Measurements from ENCODE around the gene CNTNAP2. TPM values are rescaled to one million over a fixed set of nuclear protein-coding genes. Genes with fewer than 3 reads are reported as not detected.

The CNTNAP2 gene
- total and polyA plus RNA-seq, 7 experiments from 2014 or later: 0.02 to 0.48 (median 0.24) TPM; not detected in 2

DNA sequence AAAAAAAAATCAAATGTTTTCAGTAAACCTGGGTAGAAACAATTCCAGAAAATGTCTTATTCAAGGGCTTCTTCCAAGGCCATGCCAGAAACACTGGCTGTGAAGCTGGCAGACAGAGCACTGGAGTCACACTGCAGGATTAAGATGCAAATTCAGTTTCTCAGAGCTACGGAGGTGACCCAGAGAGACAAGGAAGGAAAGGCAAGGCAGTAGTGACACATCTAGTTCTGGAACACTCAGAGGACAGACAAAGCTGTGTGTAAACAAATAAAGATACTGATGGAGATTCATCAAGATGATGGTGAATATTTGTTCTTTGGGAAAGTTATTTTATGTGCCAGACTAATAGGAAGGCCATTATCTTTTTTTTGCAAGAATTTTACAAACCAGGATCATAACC lies 1865.7 kb downstream of the CNTNAP2 start:
- no peak for DNase-seq
- H3K27ac Mint-ChIP-seq: no peak overlapping the region
- no peaks in the 10 kb centered on the region for H3K4me1 ChIP-seq (ENCODE audit: control insufficient read depth in 2 of 2, insufficient read depth in 2 of 2, low read length in 2 of 2)
- ChIA-PET CTCF (no interaction called here), POLR2A (no interaction called here)
- no peak overlapping the region for H3K4me3 Mint-ChIP-seq
- H3K36me3 ChIP-seq (ENCODE audit: control insufficient read depth in 2 of 3, insufficient read depth in 3 of 3, low read length in 3 of 3): no peaks in the 10 kb centered on the region
- peaks cover 0 to 7% (median 0%) of the 10 kb centered on the region in 5 donors for H3K27me3 Mint-ChIP-seq
- H3K9me3 Mint-ChIP-seq: peaks cover 0 to 8% (median 0%) of the 10 kb centered on the region in 11 donors
- ATAC-seq: no peak
- H3K9me3 ChIP-seq (ENCODE audit: control insufficient read depth in 2 of 3, low read length in 3 of 3): no peaks in the 10 kb centered on the region
- H3K27ac ChIP-seq (ENCODE audit: low read depth, low read length): no peak overlapping the region
- H3K4me1 Mint-ChIP-seq: no peaks in the 10 kb centered on the region
- no peaks in the 10 kb centered on the region for H3K36me3 Mint-ChIP-seq
- no peak overlapping the region for H3K4me3 ChIP-seq (ENCODE audit: low read length)
- intact Hi-C loops (cut with micrococcal nuclease): no loop called here
- no peaks in the 10 kb centered on the region for H3K27me3 ChIP-seq (ENCODE audit: control insufficient read depth in 2 of 2, insufficient read depth in 2 of 2, low read length in 2 of 2)

DNA sequence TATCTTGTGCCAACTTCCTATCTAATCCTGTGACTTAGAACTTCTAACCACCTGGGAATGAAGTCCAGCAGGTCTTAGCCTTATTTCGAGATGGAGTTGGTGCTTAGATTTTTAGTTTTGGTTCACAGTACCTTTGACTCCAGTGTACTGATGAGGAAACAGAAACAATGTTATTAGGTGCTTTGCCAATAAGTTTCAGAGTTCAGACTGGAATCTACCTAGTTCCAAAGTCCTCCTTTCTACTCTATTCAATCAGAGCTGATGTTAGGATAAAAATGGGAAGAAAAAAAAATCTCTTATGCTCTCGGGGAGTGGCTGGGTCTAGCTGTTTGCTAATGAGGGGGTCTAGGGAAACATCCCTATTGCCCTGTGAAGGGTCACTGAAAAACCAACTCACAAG lies 1867.7 kb downstream of the CNTNAP2 start:
- peaks cover 0 to 7% (median 0%) of the 10 kb centered on the region in 5 donors for H3K27me3 Mint-ChIP-seq

DNA sequence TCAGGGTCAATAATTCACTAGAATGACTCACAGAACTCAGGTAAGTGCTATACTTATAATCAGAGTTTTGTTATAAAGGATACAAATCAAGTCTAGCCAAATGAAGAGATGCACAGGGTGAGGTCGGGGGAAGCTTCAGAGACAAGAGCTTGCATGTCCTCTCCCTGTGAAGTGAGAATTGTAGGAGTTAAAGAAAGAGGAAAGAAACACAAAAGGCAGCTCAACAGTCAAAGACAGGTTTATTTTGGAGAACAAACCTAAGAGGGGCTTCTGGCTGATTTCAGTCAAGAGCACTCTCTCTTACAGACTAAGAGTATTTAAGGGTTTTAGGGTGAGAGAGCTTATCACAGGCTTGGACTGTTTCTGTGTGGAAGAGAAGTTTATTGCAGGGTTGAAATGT lies 1873.5 kb downstream of the CNTNAP2 start:
- H3K9me3 ChIP-seq (ENCODE audit: control insufficient read depth in 2 of 3, low read length in 3 of 3): no peaks in the 10 kb centered on the region
- H3K4me1 ChIP-seq (ENCODE audit: control insufficient read depth in 2 of 2, insufficient read depth in 2 of 2, low read length in 2 of 2): no peaks in the 10 kb centered on the region
- ChIA-PET CTCF (no interaction called here), POLR2A (no interaction called here)
- H3K27me3 ChIP-seq (ENCODE audit: control insufficient read depth in 2 of 2, insufficient read depth in 2 of 2, low read length in 2 of 2): no peaks in the 10 kb centered on the region
- Mint-ChIP-seq H3K27ac (no peak overlapping the region), H3K4me1 (no peaks in the 10 kb centered on the region), H3K9me3 (peaks cover 0 to 14% (median 0%) of the 10 kb centered on the region in 11 donors), H3K36me3 (no peaks in the 10 kb centered on the region), H3K4me3 (no peak overlapping the region), H3K27me3 (peaks cover 0 to 10% (median 4%) of the 10 kb centered on the region in 5 donors)
- DNase-seq (no peak), ATAC-seq (no peak)
- H3K36me3 ChIP-seq (ENCODE audit: control insufficient read depth in 2 of 3, insufficient read depth in 3 of 3, low read length in 3 of 3): no peaks in the 10 kb centered on the region
- no peak overlapping the region for H3K27ac ChIP-seq (ENCODE audit: low read depth, low read length)
- H3K4me3 ChIP-seq (ENCODE audit: low read length): no peak overlapping the region
- intact Hi-C loops (cut with micrococcal nuclease): no loop called here

More for the DNA sequence above, 1867.7 kb downstream of the CNTNAP2 start:
- Mint-ChIP-seq H3K4me1 (no peaks in the 10 kb centered on the region), H3K27ac (no peak overlapping the region), H3K9me3 (peaks cover 0 to 8% (median 0%) of the 10 kb centered on the region in 11 donors), H3K4me3 (no peak overlapping the region), H3K36me3 (no peaks in the 10 kb centered on the region)
- POLR2A ChIA-PET: no interaction called here
- ATAC-seq (no peak), DNase-seq (no peak)
- CTCF ChIA-PET: interaction anchor here (0.8 kb wide), 1 partner anchor 306 kb away, joined by 4 read pairs; no protein-coding TSS in a partner anchor
- Histone ChIP-seq H3K27me3 (ENCODE audit: control insufficient read depth in 2 of 2, insufficient read depth in 2 of 2, low read length in 2 of 2) (no peaks in the 10 kb centered on the region), H3K9me3 (ENCODE audit: control insufficient read depth in 2 of 3, low read length in 3 of 3) (no peaks in the 10 kb centered on the region), H3K27ac (ENCODE audit: low read depth, low read length) (no peak overlapping the region), H3K36me3 (ENCODE audit: control insufficient read depth in 2 of 3, insufficient read depth in 3 of 3, low read length in 3 of 3) (no peaks in the 10 kb centered on the region), H3K4me3 (ENCODE audit: low read length) (no peak overlapping the region), H3K4me1 (ENCODE audit: control insufficient read depth in 2 of 2, insufficient read depth in 2 of 2, low read length in 2 of 2) (no peaks in the 10 kb centered on the region)
- intact Hi-C loops (cut with micrococcal nuclease): no loop called here

- no peaks in the 10 kb centered on the region for H3K36me3 ChIP-seq (ENCODE audit: control insufficient read depth in 2 of 3, insufficient read depth in 3 of 3, low read length in 3 of 3)
- ChIA-PET CTCF (no interaction called here), POLR2A (no interaction called here)
- H3K27ac ChIP-seq (ENCODE audit: low read depth, low read length): no peak overlapping the region
- no peaks in the 10 kb centered on the region for H3K4me1 ChIP-seq (ENCODE audit: control insufficient read depth in 2 of 2, insufficient read depth in 2 of 2, low read length in 2 of 2)
- no peak overlapping the region for H3K4me3 ChIP-seq (ENCODE audit: low read length)
- peaks cover 0 to 9% (median 4%) of the 10 kb centered on the region in 5 donors for H3K27me3 Mint-ChIP-seq
- intact Hi-C loops (cut with micrococcal nuclease): no loop called here
- no peaks in the 10 kb centered on the region for H3K27me3 ChIP-seq (ENCODE audit: control insufficient read depth in 2 of 2, insufficient read depth in 2 of 2, low read length in 2 of 2)
- peaks cover 0 to 10% (median 0%) of the 10 kb centered on the region in 11 donors for H3K9me3 Mint-ChIP-seq
- H3K4me1 Mint-ChIP-seq: no peaks in the 10 kb centered on the region
- H3K36me3 Mint-ChIP-seq: no peaks in the 10 kb centered on the region
- ATAC-seq (no peak), DNase-seq (no peak)
- no peak overlapping the region for H3K4me3 Mint-ChIP-seq
- no peaks in the 10 kb centered on the region for H3K9me3 ChIP-seq (ENCODE audit: control insufficient read depth in 2 of 3, low read length in 3 of 3)
- no peak overlapping the region for H3K27ac Mint-ChIP-seq
These were observed 1874.3 kb downstream of the CNTNAP2 start for GRCh38 chr7:147990942-147991341.

DNA sequence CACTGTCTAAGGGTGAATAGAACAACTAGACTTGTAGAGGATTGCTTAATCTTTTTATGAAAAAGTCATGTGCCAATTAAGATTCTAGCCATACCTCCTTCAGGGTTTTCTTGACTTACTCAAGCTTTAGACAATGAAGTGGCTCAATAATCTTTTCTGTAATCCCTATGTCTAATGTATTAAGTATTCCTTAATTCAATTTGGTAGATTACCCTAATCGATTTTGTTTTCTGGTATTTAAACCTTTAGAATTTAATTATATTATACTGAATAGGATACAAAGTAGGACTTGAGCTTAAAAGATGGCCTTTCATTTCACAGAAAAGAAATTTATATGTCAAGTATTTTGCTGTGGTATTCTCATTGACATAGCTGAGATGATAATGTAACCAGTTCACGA lies 1876.1 kb downstream of the CNTNAP2 start:
- Histone ChIP-seq H3K36me3 (ENCODE audit: control insufficient read depth in 2 of 3, insufficient read depth in 3 of 3, low read length in 3 of 3) (no peaks in the 10 kb centered on the region), H3K4me1 (ENCODE audit: control insufficient read depth in 2 of 2, insufficient read depth in 2 of 2, low read length in 2 of 2) (no peaks in the 10 kb centered on the region), H3K9me3 (ENCODE audit: control insufficient read depth in 2 of 3, low read length in 3 of 3) (no peaks in the 10 kb centered on the region), H3K27ac (ENCODE audit: low read depth, low read length) (no peak overlapping the region), H3K4me3 (ENCODE audit: low read length) (no peak overlapping the region), H3K27me3 (ENCODE audit: control insufficient read depth in 2 of 2, insufficient read depth in 2 of 2, low read length in 2 of 2) (no peaks in the 10 kb centered on the region)
- H3K27me3 Mint-ChIP-seq: peaks cover 0 to 9% (median 4%) of the 10 kb centered on the region in 5 donors
- H3K9me3 Mint-ChIP-seq: peaks cover 0 to 9% (median 1%) of the 10 kb centered on the region in 11 donors
- CTCF ChIA-PET: no interaction called here
- ATAC-seq (no peak), DNase-seq (no peak)
- H3K27ac Mint-ChIP-seq: no peak overlapping the region
- no peaks in the 10 kb centered on the region for H3K4me1 Mint-ChIP-seq
- POLR2A ChIA-PET: no interaction called here
- no peak overlapping the region for H3K4me3 Mint-ChIP-seq
- intact Hi-C loops (cut with micrococcal nuclease): no loop called here
- no peaks in the 10 kb centered on the region for H3K36me3 Mint-ChIP-seq

- intact Hi-C loops (cut with micrococcal nuclease): no loop called here
- H3K27ac Mint-ChIP-seq: peak overlapping the region in 1 of 9 donors; percentile 46
- H3K4me3 Mint-ChIP-seq: no peak overlapping the region
- H3K9me3 Mint-ChIP-seq: peaks cover 0 to 6% (median 1%) of the 10 kb centered on the region in 11 donors
- no peaks in the 10 kb centered on the region for H3K36me3 Mint-ChIP-seq
- ChIA-PET POLR2A (no interaction called here), CTCF (no interaction called here)
- Histone ChIP-seq H3K9me3 (ENCODE audit: control insufficient read depth in 2 of 3, low read length in 3 of 3) (no peaks in the 10 kb centered on the region), H3K27me3 (ENCODE audit: control insufficient read depth in 2 of 2, insufficient read depth in 2 of 2, low read length in 2 of 2) (no peaks in the 10 kb centered on the region), H3K27ac (ENCODE audit: low read depth, low read length) (no peak overlapping the region), H3K4me1 (ENCODE audit: control insufficient read depth in 2 of 2, insufficient read depth in 2 of 2, low read length in 2 of 2) (no peaks in the 10 kb centered on the region), H3K4me3 (ENCODE audit: low read length) (no peak overlapping the region), H3K36me3 (ENCODE audit: control insufficient read depth in 2 of 3, insufficient read depth in 3 of 3, low read length in 3 of 3) (no peaks in the 10 kb centered on the region)
- no peak for DNase-seq
- H3K27me3 Mint-ChIP-seq: peaks cover 0 to 5% (median 4%) of the 10 kb centered on the region in 5 donors
- ATAC-seq: no peak
- no peaks in the 10 kb centered on the region for H3K4me1 Mint-ChIP-seq
These were observed 1881.0 kb downstream of the CNTNAP2 start for GRCh38 chr7:147997636-147998035.

DNA sequence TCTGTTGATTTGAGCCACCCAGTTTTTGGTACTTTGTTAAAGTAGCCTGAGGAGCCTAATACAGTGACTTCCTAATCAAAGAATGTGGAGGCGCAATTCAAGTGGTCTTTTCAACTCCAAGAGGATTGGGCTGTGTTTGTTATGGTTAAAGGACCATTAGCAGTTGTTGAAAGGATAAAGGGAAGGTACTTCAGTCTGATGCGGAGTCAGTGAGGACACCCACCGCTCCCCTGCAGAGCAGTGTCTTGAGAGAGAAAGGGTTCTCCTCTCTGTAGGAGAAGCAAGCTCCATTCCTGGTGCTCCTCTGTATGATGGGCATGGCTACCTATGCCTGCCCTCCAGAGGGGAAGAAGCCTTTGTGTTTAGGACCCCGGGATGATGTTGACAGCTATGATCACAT lies 1883.4 kb downstream of the CNTNAP2 start:
- no peaks in the 10 kb centered on the region for H3K27me3 ChIP-seq (ENCODE audit: control insufficient read depth in 2 of 2, insufficient read depth in 2 of 2, low read length in 2 of 2)
- H3K27ac ChIP-seq (ENCODE audit: low read depth, low read length): no peak overlapping the region
- DNase-seq: no peak
- H3K36me3 Mint-ChIP-seq: no peaks in the 10 kb centered on the region
- no peak overlapping the region for H3K4me3 ChIP-seq (ENCODE audit: low read length)
- H3K9me3 ChIP-seq (ENCODE audit: control insufficient read depth in 2 of 3, low read length in 3 of 3): no peaks in the 10 kb centered on the region
- no peaks in the 10 kb centered on the region for H3K4me1 ChIP-seq (ENCODE audit: control insufficient read depth in 2 of 2, insufficient read depth in 2 of 2, low read length in 2 of 2)
- H3K27me3 Mint-ChIP-seq: peaks cover 0 to 4% (median 0%) of the 10 kb centered on the region in 5 donors
- no peak overlapping the region for H3K4me3 Mint-ChIP-seq
- POLR2A ChIA-PET: no interaction called here
- H3K4me1 Mint-ChIP-seq: no peaks in the 10 kb centered on the region
- intact Hi-C loops (cut with micrococcal nuclease): no loop called here
- CTCF ChIA-PET: no interaction called here
- no peak for ATAC-seq
- peaks cover 0 to 4% (median 0%) of the 10 kb centered on the region in 11 donors for H3K9me3 Mint-ChIP-seq
- no peaks in the 10 kb centered on the region for H3K36me3 ChIP-seq (ENCODE audit: control insufficient read depth in 2 of 3, insufficient read depth in 3 of 3, low read length in 3 of 3)
- no peak overlapping the region for H3K27ac Mint-ChIP-seq
